ENCODE measurements around the gene HMGCS2.
"Not testable (repeated sequence)": the region's sequence is repeated elsewhere in the genome, so short reads cannot be mapped to it uniquely, and the experiment has no call there.

HMGCS2 gene

GRCh38 chr1:119790451-119791198 is 21.9 kb upstream of the HMGCS2 start:
- DNase-seq (ENCODE audit: low read depth in 2 of 2) = no peak

- no peak for DNase-seq (ENCODE audit: low read depth in 2 of 2)
These were observed 19.1 kb upstream of the HMGCS2 start for GRCh38 chr1:119787776-119788175.

GRCh38 chr1:119786473-119787050 is 17.9 kb upstream of the HMGCS2 start:
- not testable (repeated sequence) for DNase-seq (ENCODE audit: low read depth in 2 of 2)

- not testable (repeated sequence) for DNase-seq (ENCODE audit: low read depth in 2 of 2)
These were observed 17.3 kb upstream of the HMGCS2 start for GRCh38 chr1:119786046-119786445.

- no peak for DNase-seq (ENCODE audit: low read depth in 2 of 2)
These were observed 15.6 kb upstream of the HMGCS2 start for GRCh38 chr1:119784191-119784781.

GRCh38 chr1:119783354-119784185 is 14.9 kb upstream of the HMGCS2 start:
- no peak for DNase-seq (ENCODE audit: low read depth in 2 of 2)

- DNase-seq (ENCODE audit: low read depth in 2 of 2) = no peak
These were observed 14.1 kb upstream of the HMGCS2 start for GRCh38 chr1:119782631-119783325.

GRCh38 chr1:119781434-119782210 is 12.9 kb upstream of the HMGCS2 start:
- DNase-seq (ENCODE audit: low read depth in 2 of 2) = no peak

GRCh38 chr1:119779869-119780356 is 11.2 kb upstream of the HMGCS2 start:
- DNase-seq (ENCODE audit: low read depth in 2 of 2) = no peak

GRCh38 chr1:119778886-119779560 is 10.3 kb upstream of the HMGCS2 start:
- DNase-seq (ENCODE audit: low read depth in 2 of 2) = no peak

GRCh38 chr1:119778359-119778758 is 9.7 kb upstream of the HMGCS2 start:
- no peak for DNase-seq (ENCODE audit: low read depth in 2 of 2)

GRCh38 chr1:119774746-119775490 is 6.2 kb upstream of the HMGCS2 start:
- no peak for DNase-seq (ENCODE audit: low read depth in 2 of 2)

- no peak for DNase-seq (ENCODE audit: low read depth in 2 of 2)
These were observed 5.1 kb upstream of the HMGCS2 start for GRCh38 chr1:119773711-119774241.

GRCh38 chr1:119772298-119772697 is 3.6 kb upstream of the HMGCS2 start:
- DNase-seq (ENCODE audit: low read depth in 2 of 2) = no peak

- DNase-seq (ENCODE audit: low read depth in 2 of 2) = no peak
These were observed 3.1 kb upstream of the HMGCS2 start for GRCh38 chr1:119771770-119772169.

- no peak for DNase-seq (ENCODE audit: low read depth in 2 of 2)
These were observed 2.3 kb upstream of the HMGCS2 start for GRCh38 chr1:119771016-119771415.

GRCh38 chr1:119767486-119767885 is 1.2 kb downstream of the HMGCS2 start:
- DNase-seq (ENCODE audit: low read depth in 2 of 2) = no peak

GRCh38 chr1:119766374-119766794 is 2.3 kb downstream of the HMGCS2 start:
- DNase-seq (ENCODE audit: low read depth in 2 of 2) = no peak

- DNase-seq (ENCODE audit: low read depth in 2 of 2) = no peak
These were observed 4.5 kb downstream of the HMGCS2 start for GRCh38 chr1:119764220-119764619.
